HG03378 (cell line): ENCODE results near the gene EZH1.

Source experiments
- ATAC-seq: cut with Tn5 transposase; IDR thresholded peaks from one replicate; pipeline ENCODE4 v1.9.1; 2021; ENCODE audit warnings: mild to moderate bottlenecking, moderate library complexity; ENCODE audit not compliant: unreplicated experiment

The EZH1 gene

DNA sequence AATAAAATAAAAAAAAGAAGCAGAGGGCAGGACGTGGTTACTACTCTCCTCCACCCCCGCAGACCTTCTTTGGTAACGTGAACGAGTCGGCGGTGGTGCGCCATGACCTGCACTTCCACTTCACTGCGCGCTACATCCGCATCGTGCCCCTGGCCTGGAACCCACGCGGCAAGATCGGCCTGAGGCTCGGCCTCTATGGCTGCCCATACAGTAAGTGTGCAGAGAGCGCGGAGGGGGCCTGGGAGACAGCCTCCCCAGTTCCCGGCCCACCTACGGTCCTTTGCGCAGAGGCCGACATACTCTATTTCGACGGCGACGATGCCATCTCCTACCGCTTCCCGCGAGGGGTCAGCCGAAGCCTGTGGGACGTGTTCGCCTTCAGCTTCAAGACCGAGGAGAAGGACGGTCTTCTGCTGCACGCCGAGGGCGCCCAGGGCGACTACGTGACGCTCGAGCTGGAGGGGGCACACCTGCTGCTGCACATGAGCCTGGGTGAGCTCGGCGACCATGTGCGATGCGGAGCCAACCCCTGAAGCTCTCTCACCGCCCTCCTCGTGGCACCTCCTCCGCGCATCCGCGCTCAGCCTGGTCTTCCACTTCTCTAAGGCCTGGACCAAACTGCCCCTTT, 59.8 kb downstream of the EZH1 start:
- ATAC-seq = no peak

DNA sequence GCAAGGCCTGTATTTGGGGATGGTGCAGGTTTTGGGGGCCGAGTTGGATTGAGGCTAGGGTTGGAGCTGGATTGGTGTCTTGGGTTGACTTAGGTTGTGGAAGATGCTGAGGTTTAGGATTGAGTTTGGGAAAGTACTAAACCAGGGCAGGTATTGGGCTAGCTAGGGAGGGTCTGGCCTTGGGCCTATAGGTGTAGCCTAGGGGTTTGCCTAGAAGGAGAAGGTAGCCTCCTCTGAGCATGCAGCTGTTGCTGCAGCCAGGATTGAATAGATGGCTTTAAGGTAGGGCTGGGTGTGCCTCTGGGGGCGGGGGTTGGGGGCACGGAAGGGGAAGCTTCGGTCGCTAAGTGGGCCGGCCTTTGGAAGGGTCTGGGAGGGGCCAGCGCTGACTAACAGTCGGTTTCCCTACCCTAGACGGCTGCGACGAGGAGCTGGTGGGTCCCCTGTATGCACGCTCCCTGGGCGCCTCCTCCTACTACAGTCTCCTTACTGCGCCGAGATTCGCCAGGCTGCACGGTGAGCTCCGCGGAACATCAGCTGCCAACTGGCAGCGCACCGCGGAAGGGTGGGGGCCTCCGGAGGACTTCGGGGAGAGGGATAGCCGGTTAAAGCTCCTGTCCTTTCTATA, 61.3 kb downstream of the EZH1 start:
- ATAC-seq = no peak

GRCh38 chr17:42682722-42683403, 62.0 kb downstream of the EZH1 start:
- no peak for ATAC-seq

DNA sequence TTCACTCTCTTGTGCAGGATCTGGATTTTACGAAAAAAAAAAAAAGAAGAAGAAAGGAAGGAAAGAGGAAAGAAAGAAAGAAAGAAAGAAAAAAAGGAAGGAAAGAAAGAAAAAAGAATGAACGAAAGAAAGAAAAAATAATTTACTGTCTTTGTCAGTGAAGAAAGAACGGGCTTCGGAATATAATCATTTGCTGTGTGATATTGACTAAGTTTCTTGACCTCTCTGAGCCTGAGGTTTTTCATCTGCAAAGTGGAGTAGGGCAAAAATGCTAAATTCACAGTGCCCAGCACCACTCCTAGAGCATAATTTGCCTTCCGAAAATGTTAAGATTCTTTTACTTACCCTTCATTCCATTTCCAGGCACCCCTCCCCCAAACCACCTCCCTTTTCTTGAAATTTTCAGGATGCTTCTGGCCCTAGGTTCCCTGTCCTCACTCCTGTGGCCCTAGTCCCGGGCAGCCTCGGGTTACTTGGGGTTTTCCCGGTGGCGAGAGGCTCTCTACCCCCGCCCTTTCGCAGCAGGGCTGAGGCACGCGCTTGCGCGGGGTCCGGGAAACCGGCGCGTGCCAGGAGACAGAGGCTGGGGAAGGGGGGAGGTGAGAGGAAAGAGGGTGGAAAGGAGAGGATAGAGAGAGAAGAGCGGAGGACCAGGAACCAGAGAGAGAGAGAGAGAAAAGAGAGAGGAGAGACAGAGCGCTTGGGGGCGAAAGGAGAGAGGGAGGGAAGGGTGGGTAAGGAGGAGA, 62.7 kb downstream of the EZH1 start, which contains the start of gene CNTNAP1:
Gene CNTNAP1 (plus strand): TSS at position 556 of the 746 bp plus-strand sequence. CDS start 299 bp downstream, outside the sequence.
- no peak for ATAC-seq

DNA sequence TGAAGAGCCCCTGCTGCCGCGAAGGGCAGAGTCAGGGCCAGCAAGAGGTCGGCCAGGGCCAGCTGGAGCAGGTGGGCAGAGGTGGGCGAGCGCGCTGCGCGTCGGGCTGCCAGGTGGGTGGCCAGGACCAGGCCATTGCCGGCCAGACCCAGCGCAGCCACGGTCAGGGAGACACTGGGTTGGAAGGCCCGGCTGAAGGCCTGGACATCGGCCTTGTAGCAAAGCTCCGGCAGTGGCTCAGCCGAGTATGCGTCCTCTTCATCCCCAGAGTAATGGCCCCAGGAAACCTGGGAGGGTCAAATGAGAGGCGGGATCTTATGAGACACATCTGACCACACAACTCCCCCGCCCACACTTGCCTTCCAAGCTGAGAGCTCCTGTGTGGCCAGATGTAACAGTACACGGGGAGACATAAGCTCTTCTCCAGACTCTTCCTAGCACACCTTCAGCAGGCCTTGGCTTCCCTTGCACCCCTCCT, 64.5 kb downstream of the EZH1 start:
- ATAC-seq = no peak

- no peak for ATAC-seq
These were observed 65.1 kb downstream of the EZH1 start for GRCh38 chr17:42679492-42680330.

- ATAC-seq = no peak
These were observed 65.8 kb downstream of the EZH1 start for GRCh38 chr17:42678951-42679491.

- no peak for ATAC-seq
These were observed 66.7 kb downstream of the EZH1 start for GRCh38 chr17:42677921-42678781.

DNA sequence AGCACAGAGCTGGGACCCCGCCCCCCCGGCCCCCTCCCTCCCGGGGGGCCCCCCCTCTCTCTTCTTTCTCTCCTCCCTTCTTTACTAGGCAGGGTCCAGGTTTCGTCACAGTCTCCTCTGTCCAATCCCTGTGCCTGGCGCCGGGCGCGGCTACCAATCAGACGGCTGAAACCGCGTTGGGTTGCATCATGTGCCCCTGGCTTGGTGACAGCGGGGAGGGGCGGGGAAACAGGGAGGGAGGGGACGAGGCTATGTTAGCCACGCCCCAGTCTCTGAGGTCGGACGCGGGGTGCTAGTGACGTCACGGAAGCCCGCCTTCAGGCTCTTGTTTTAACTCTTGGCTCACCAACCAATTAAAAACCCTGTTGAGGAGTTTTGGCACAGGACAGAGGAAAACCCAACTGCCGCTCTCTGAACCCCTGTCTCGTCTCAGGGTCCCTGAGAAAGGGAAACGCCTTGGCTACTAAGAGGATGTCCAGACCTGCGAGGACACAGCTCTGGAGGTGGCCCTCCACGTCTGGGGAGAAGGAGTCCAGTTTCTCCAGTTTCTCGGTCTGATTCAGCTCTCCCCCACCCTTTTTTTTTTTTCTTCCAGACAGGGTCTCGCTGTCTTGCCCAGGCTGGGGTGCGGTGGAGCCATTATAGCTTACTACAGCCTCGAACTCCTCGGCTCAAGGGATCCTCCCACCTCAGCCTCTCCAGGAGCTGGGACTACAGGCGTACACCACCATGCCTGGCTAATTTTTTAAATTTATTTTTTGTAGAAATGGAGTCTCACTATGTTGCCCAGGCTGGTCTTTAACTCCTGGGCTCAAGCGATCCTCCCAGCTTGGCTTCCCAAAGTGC, 67.6 kb downstream of the EZH1 start:
- ATAC-seq = peak; percentile 55

DNA sequence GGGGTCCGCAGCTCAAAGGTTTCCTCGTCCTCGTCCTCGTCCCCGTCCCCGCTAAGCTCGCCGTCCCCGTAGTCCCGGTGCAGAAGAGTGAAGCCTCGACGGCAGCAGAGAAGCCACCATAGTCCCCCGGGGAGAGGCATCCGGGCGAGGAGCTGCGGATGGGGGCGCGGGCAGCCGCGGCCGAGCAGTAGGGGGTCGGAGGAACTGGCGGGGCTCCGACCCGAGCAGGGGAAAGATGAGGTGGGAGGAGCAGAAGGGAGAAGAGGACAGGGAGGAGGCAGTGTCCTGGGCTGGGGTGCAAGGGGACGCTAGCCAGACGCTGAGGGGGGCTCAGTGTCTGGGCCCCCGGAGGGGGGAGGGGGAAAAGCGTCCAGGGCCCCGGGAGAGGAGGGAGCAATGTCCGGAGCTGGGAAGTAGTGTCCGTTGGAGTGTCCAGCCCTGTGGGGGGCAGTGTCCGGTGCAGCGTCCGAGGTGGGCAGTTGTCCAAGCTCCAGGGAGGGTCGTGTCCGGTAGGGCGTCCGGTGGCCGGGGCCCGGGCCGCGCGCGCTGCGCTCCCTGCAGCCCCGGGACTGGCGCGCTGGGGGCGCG, 68.3 kb downstream of the EZH1 start, which contains the start of gene PLEKHH3:
Gene PLEKHH3 (minus strand): TSS at position 571 of the 588 bp plus-strand sequence. CDS start 431 bp downstream, at position 140.
- ATAC-seq = no peak

- no peak for ATAC-seq
These were observed 68.8 kb downstream of the EZH1 start for GRCh38 chr17:42675965-42676423.

DNA sequence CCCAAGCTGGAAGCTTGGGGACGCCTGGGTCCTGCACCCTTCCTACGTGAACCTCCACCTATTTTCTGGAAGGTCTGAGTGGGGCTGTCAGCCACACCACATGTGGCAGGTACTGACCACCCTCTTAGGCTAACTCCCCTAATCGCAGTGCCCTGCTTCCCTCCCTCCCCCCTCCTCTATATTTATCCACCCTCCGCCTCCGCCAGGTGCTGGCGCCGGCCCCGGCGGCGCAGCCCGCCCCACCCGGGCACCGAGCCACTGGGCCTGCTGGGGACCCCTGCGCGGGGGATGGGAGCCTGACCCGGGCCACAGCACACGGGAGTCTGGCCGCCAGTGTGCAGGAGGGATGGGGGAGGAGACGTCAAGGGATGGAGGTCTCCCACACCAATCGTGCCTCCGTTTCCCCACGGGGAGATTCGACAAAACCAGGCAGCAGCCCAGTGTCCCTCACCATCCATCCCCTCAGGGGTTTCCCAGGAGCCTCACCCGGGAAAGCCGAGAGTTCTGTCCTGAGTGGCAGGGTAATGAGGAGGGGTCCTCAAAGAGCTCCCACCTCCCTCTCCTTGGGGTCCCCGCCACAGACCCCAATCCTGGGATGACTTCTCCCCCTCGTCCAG, 69.4 kb downstream of the EZH1 start:
- no peak for ATAC-seq

- ATAC-seq = no peak
These were observed 70.0 kb downstream of the EZH1 start for GRCh38 chr17:42674755-42675347.

- no peak for ATAC-seq
These were observed 70.7 kb downstream of the EZH1 start for GRCh38 chr17:42673885-42674754.

DNA sequence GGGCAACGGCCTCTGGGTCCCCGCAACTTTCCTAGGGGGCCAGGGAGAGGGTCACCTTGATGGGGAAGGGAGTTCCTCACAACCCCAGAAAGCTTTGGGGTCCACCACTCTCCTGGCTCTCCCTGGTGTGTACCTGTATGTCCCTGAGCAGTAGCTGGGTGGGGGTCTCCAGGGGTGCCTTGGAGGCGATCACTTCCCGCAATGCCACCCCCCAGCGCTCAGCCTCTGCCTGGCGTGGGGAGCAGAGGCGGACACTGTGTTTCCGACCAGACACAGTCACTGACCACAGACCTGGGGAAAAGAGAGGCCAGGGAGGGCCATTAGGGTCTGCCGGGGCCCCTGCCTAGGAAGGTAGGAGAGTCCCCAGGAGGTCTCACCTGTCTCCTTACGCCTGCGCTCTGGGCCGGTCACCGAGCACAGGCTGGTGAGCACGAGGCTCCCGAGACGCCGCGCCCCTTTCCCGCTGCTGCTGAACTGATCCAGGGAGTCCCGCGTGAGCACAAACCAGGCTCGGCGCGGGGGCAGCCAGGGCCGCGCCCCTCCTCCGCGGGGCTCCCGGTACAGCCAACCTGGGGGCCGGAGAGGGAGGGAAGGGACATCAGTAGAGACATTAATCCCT, 71.5 kb downstream of the EZH1 start:
- ATAC-seq = no peak
